LNCaP clone FGC (cell line): ENCODE results near the gene RELA.
A peak's percentile ranks its signal among the peaks of the same experiment; 100 is the strongest.

ENCODE experiments used
- DNase-seq: peaks from one replicate; pipeline ENCODE4 v3.0.0-alpha.2; 2011; ENCODE audit warnings: low read depth
- H3K4me3 ChIP-seq: 2 replicates; pipeline ENCODE4 v1.5.1; 2011; ENCODE audit warnings: mild to moderate bottlenecking, low read depth, low read length, control low read depth
- CTCF ChIP-seq: IDR thresholded peaks from 2 replicates; pipeline ENCODE4 v1.5.1; 2012; ENCODE audit warnings: mild to moderate bottlenecking; ENCODE audit not compliant: control insufficient read depth, insufficient read depth; ENCODE audit errors: extremely low read depth

Gene RELA

DNA sequence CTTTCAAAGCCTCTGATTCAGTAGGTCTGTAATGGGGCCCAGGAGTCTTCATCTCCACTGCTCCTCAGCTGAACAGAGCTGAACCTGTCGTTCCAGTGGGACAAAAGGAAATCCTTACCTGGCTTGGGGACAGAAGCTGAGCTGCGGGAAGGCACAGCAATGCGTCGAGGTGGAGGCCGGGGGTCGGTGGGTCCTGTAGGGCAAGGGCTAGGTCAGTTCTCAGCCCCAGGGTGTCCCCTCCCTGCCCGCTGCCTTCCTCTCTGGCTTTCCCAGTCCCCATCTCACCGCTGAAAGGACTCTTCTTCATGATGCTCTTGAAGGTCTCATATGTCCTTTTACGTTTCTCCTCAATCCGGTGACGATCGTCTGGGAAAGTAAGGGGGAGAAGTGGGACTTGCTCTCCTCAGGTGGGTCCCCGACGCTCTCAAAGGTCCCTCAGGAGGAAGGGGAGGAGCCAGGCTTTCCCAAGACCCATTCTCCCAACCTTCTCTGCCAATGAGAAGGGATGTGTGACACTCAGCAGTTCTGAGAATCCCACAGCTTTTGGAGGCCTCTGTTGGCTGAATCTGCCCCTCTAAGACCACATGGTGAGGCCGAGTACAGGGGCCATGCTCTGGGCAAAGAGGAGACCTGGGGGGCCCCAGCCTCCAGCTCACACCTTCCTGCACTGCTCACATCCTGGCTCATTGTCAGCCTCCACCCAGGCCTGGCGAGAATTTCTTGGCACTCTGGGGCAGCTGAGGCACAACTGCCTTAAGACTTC lies 7.0 kb downstream of the RELA start:
- DNase-seq, result no peak
- H3K4me3 ChIP-seq, result no peak overlapping the region
- no peak for TF ChIP-seq CTCF

GRCh38 chr11:65654375-65655349 lies 8.1 kb downstream of the RELA start:
- no peak overlapping the region for H3K4me3 ChIP-seq
- no peak for TF ChIP-seq CTCF
- no peak for DNase-seq

DNA sequence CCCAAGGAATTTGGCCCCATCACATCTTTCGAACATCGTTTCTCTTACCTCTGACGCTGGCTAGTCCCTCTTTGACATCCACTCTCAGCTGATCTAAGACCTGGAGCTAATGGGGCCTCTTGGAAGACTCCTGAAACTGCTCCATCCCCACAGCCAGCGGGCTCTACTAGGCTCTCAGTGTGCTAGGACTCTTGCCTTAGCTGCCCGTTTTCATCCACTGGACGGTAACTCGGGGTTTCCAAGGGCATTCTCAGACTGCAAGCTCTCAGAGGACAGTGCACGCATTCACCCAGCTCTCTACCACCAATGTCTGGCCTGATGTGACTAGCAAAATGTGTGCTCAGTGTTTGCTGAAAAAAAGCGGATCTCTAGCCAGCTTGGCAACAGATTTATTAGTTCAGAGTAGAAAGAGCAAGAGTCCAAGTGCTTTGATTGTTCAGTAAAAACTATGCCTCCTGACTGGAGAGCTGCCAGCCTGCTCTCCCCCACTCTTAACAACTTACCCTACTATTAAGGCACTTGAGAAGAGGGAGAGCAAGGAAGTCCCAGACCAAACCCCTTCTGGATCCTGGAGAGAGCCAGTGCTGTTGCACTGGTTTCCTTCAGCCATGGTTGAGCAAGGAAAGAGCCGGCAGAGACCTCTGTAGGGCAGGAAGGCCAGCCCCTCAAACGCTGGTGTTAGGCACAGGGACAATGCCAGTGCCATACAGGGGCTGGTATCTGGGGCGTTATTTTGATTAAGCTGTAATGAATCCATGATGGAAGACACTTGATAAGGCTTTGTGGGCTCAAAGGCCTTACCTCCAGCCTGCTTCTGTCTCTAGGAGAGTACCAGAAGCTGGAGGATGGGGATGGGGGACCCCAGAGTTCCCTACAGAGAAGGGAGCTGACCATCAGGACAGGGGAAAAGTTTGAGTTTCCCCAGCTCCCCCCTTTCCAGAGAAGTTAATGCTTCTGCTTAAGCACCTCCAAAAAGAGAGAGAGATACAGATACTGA lies 9.2 kb downstream of the RELA start:
- peak overlapping the region; percentile 52 for H3K4me3 ChIP-seq
- no peak for TF ChIP-seq CTCF
- DNase-seq, result peak; percentile 77

DNA sequence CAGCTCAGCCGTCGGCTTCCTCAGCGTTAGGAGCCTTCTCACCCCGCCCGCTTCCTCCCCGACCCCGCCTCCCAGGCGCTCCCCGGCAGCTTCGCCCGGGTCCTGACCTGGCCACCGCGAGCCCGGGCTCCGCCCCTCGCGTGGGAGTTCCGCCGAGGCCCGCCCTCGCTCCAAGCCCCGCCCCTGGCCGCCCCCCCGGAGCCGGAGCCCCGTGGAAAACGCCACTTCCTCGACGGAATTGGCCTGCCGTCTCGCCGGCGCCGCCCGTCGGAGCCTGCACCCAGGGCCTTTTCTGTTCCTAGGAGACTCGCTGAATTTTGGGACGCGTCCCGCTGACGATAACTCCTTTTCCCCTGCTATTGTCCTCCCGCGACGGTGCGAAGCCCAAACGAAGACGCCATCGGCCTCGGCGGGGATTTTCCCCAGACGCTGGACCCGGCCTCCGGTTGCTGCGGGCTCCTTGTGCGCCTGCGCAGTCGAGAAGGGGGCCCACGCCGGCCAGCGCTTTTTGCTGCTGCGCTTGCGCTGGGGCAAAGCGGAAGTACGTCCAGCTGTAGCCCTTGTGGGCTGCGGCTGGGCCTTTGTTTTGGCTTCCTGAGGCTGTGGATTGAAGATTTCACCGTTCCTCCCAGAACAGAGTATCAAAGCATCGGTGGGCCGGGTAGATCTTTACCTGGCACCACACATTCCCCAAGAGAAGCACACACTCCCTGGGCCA lies 10.0 kb downstream of the RELA start:
- TF ChIP-seq CTCF, result no peak
- peak; percentile 51 for DNase-seq
- peak overlapping the region; percentile 52 for H3K4me3 ChIP-seq

DNA sequence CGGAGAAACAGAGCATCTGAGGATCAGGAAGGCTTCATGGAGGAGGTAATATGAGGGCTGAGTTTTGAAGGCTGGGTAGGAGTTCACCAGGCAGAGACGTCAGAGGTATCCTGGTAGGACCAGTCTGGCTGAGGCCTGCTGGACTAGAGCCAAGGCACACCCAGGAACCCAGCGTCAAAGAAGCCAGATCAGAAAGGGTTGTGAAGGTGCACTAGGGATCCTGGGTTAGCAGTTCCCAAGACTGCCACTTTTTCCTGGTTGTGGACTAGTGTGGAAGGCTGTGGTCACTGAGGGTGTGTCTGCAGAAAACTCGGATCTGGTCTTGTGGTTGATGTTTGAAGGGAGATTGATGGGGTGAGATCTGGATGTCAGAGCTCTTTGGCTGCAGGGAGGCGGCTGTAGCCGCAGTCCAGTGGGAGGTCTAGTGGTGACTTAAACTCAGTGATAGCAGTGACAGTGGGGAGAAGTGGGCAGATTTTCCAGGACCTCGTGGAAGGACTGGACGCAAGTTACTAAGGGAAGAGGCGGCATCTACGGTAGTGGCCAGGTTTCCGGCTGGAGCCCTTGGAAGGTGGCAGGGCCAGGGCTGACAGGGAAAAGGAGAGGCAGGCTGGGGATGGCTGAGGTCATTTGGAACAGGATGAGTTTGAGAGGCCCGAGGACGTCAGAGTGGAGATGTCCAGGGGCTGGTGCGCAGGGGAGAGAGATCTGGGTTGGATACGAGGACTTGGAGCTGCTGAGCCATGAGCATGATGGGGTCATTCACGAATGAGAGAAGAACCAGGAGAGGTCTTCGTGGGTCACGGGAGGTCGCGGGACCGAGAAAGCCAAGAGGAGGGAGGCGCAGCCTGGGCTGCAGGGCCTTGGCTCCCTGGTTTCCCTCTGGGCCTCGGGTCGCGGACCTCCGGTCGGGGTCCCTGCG lies 10.9 kb downstream of the RELA start:
- TF ChIP-seq CTCF, result no peak
- peak; percentile 83 for DNase-seq
- H3K4me3 ChIP-seq, result peak overlapping the region; percentile 52
